Measurements from ENCODE around the gene ZFYVE21. TPM values are rescaled to one million over a fixed set of nuclear protein-coding genes. Genes with fewer than 3 reads are reported as not detected.

ZFYVE21 gene
- total RNA-seq, 1 experiment from 2014 or later, result 47.2 TPM

GRCh38 chr14:103684471-103684870 lies 31.1 kb upstream of the ZFYVE21 start:
- Histone ChIP-seq H3K79me2 (ENCODE audit: low read length) (no peaks in the 10 kb centered on the region; the same call in 1 of the 2 replicates), H3K9me2 (replicated peaks; ENCODE audit: low read length) (no peaks in the 10 kb centered on the region), H3K27ac (ENCODE audit: low read length) (no peak overlapping the region), H3K27me3 (ENCODE audit: low read length) (no peaks in the 10 kb centered on the region), H3K9me3 (ENCODE audit: low read length) (no peaks in the 10 kb centered on the region), H3F3A (ENCODE audit: low read length, unreplicated experiment) (peaks cover 4% of the 10 kb centered on the region), H3K4me3 (ENCODE audit: low read length) (no peak overlapping the region), H2AFZ (ENCODE audit: low read length) (no peak overlapping the region), H3K9ac (ENCODE audit: low read length) (no peak overlapping the region), H3K36me3 (ENCODE audit: low read depth, low read length) (peaks cover 67% of the 10 kb centered on the region), H3K4me2 (ENCODE audit: low read length) (no peak overlapping the region), H4K20me1 (ENCODE audit: low read length) (0 out of 2 replicates have a peak, but pooled peaks cover 4% of the 10 kb centered on the region), H3K4me1 (ENCODE audit: insufficient read depth, low read length) (no peaks in the 10 kb centered on the region)
- no peak for TF ChIP-seq EZH2phosphoT487 (IDR thresholded peaks at IDR 0.05; ENCODE audit: borderline replicate concordance, low read length)
- TF ChIP-seq EZH2 (IDR thresholded peaks at IDR 0.05; ENCODE audit: low read length, unreplicated experiment), result no peak
- TF ChIP-seq CTCF (conservative IDR thresholded peaks at IDR 0.05; ENCODE audit: low read depth, low read length), result no peak
- no peak for ATAC-seq
- ChIA-PET POLR2A (ENCODE audit: unreplicated experiment) (no interaction called here), CTCF (no interaction called here)
- DNase-seq, result no peak
- intact Hi-C loops (cut with micrococcal nuclease), result no loop called here
- no TSS peak for BruUV-seq (replicated peaks)

- Histone ChIP-seq H3K27ac (ENCODE audit: low read length) (no peak overlapping the region), H3K9me2 (replicated peaks; ENCODE audit: low read length) (no peaks in the 10 kb centered on the region), H3K36me3 (ENCODE audit: low read depth, low read length) (peaks cover 63% of the 10 kb centered on the region), H2AFZ (ENCODE audit: low read length) (no peak overlapping the region), H3K4me2 (ENCODE audit: low read length) (no peak overlapping the region), H3K9me3 (ENCODE audit: low read length) (no peaks in the 10 kb centered on the region), H3K79me2 (ENCODE audit: low read length) (no peaks in the 10 kb centered on the region; the same call in 1 of the 2 replicates), H3F3A (ENCODE audit: low read length, unreplicated experiment) (peaks cover 4% of the 10 kb centered on the region), H3K27me3 (ENCODE audit: low read length) (no peaks in the 10 kb centered on the region), H4K20me1 (ENCODE audit: low read length) (0 out of 2 replicates have a peak, but pooled peaks cover 4% of the 10 kb centered on the region), H3K4me1 (ENCODE audit: insufficient read depth, low read length) (no peaks in the 10 kb centered on the region), H3K9ac (ENCODE audit: low read length) (no peak overlapping the region), H3K4me3 (ENCODE audit: low read length) (no peak overlapping the region)
- ATAC-seq (no peak), DNase-seq (no peak)
- TF ChIP-seq EZH2phosphoT487 (IDR thresholded peaks at IDR 0.05; ENCODE audit: borderline replicate concordance, low read length), result no peak
- TF ChIP-seq EZH2 (IDR thresholded peaks at IDR 0.05; ENCODE audit: low read length, unreplicated experiment), result no peak
- no peak for TF ChIP-seq CTCF (conservative IDR thresholded peaks at IDR 0.05; ENCODE audit: low read depth, low read length)
- CTCF ChIA-PET, result no interaction called here
- POLR2A ChIA-PET (ENCODE audit: unreplicated experiment), result no interaction called here
- intact Hi-C loops (cut with micrococcal nuclease), result no loop called here
- no TSS peak for BruUV-seq (replicated peaks)
Observed at GRCh38 chr14:103684871-103685270, 30.7 kb upstream of the ZFYVE21 start.

- 0 out of 2 replicates have a peak, but pooled peaks cover 4% of the 10 kb centered on the region for H4K20me1 ChIP-seq (ENCODE audit: low read length)
- H3K4me1 ChIP-seq (ENCODE audit: insufficient read depth, low read length), result no peaks in the 10 kb centered on the region
- POLR2A ChIA-PET (ENCODE audit: unreplicated experiment), result no interaction called here
Observed at GRCh38 chr14:103685276-103686211, 30.1 kb upstream of the ZFYVE21 start.

More at GRCh38 chr14:103685276-103686211, 30.1 kb upstream of the ZFYVE21 start:
- H3K4me2 ChIP-seq (ENCODE audit: low read length), result no peak overlapping the region
- no peak for ATAC-seq
- H3K9me3 ChIP-seq (ENCODE audit: low read length), result no peaks in the 10 kb centered on the region
- TF ChIP-seq EZH2phosphoT487 (IDR thresholded peaks at IDR 0.05; ENCODE audit: borderline replicate concordance, low read length) (no peak), CTCF (conservative IDR thresholded peaks at IDR 0.05; ENCODE audit: low read depth, low read length) (no peak), EZH2 (IDR thresholded peaks at IDR 0.05; ENCODE audit: low read length, unreplicated experiment) (no peak)
- H3K36me3 ChIP-seq (ENCODE audit: low read depth, low read length), result peaks cover 57% of the 10 kb centered on the region
- no TSS peak for BruUV-seq (replicated peaks)
- H3K4me3 ChIP-seq (ENCODE audit: low read length), result no peak overlapping the region
- no peaks in the 10 kb centered on the region for H3K9me2 ChIP-seq (replicated peaks; ENCODE audit: low read length)
- CTCF ChIA-PET, result no interaction called here
- no peaks in the 10 kb centered on the region; the same call in 1 of the 2 replicates for H3K79me2 ChIP-seq (ENCODE audit: low read length)
- no peaks in the 10 kb centered on the region for H3K27me3 ChIP-seq (ENCODE audit: low read length)
- H3K27ac ChIP-seq (ENCODE audit: low read length), result no peak overlapping the region
- no peak for DNase-seq
- H3F3A ChIP-seq (ENCODE audit: low read length, unreplicated experiment), result peaks cover 4% of the 10 kb centered on the region
- intact Hi-C loops (cut with micrococcal nuclease), result no loop called here
- H2AFZ ChIP-seq (ENCODE audit: low read length), result no peak overlapping the region
- no peak overlapping the region for H3K9ac ChIP-seq (ENCODE audit: low read length)

Data from PC-3 (cell line).